ENCODE results near the gene KRTAP17-1. TPM values are rescaled to one million over a fixed set of nuclear protein-coding genes. Genes with fewer than 3 reads are reported as not detected.

The KRTAP17-1 gene
- total and polyA plus RNA-seq, 4 donors = not detected

GRCh38 chr17:41334385-41335305 is 19.1 kb upstream of the KRTAP17-1 start:
- Histone ChIP-seq H3K4me3 (ENCODE audit: low read length in 2 of 2) (no peak overlapping the region), H3K9me3 (ENCODE audit: control insufficient read depth, low read length) (no peaks in the 10 kb centered on the region), H3K4me1 (ENCODE audit: control insufficient read depth in 1 of 2, insufficient read depth in 2 of 2, low read length in 2 of 2) (no peaks in the 10 kb centered on the region), H3K27ac (ENCODE audit: low read depth in 1 of 2, low read length in 2 of 2) (no peak overlapping the region), H3K27me3 (ENCODE audit: control insufficient read depth in 1 of 2, insufficient read depth in 2 of 2, low read length in 1 of 2) (no peaks in the 10 kb centered on the region), H3K36me3 (ENCODE audit: control insufficient read depth in 1 of 2, insufficient read depth in 2 of 2, low read length in 1 of 2) (no peaks in the 10 kb centered on the region)
- 73% methylated on average over 6 of the region's 6 CpGs for WGBS, 2 donors
- intact Hi-C loops (cut with DNase I) = no loop called here
- no peak for DNase-seq
- ATAC-seq (ENCODE audit: low FRiP score) = no peak

GRCh38 chr17:41333836-41334235 is 18.3 kb upstream of the KRTAP17-1 start:
- DNase-seq (no peak), ATAC-seq (ENCODE audit: low FRiP score) (no peak)
- no peak overlapping the region for H3K4me3 ChIP-seq (ENCODE audit: low read length in 2 of 2)
- H3K27ac ChIP-seq (ENCODE audit: low read depth in 1 of 2, low read length in 2 of 2) = no peak overlapping the region
- intact Hi-C loops (cut with DNase I) = no loop called here
- H3K9me3 ChIP-seq (ENCODE audit: control insufficient read depth, low read length) = no peaks in the 10 kb centered on the region
- WGBS, 2 donors = 89 to 92% methylated on average over 3 of the region's 3 CpGs
- H3K4me1 ChIP-seq (ENCODE audit: control insufficient read depth in 1 of 2, insufficient read depth in 2 of 2, low read length in 2 of 2) = no peaks in the 10 kb centered on the region
- no peaks in the 10 kb centered on the region for H3K27me3 ChIP-seq (ENCODE audit: control insufficient read depth in 1 of 2, insufficient read depth in 2 of 2, low read length in 1 of 2)
- no peaks in the 10 kb centered on the region for H3K36me3 ChIP-seq (ENCODE audit: control insufficient read depth in 1 of 2, insufficient read depth in 2 of 2, low read length in 1 of 2)

- Histone ChIP-seq H3K36me3 (ENCODE audit: control insufficient read depth in 1 of 2, insufficient read depth in 2 of 2, low read length in 1 of 2) (no peaks in the 10 kb centered on the region), H3K9me3 (ENCODE audit: control insufficient read depth, low read length) (no peaks in the 10 kb centered on the region), H3K27ac (ENCODE audit: low read depth in 1 of 2, low read length in 2 of 2) (no peak overlapping the region), H3K4me3 (ENCODE audit: low read length in 2 of 2) (no peak overlapping the region), H3K27me3 (ENCODE audit: control insufficient read depth in 1 of 2, insufficient read depth in 2 of 2, low read length in 1 of 2) (no peaks in the 10 kb centered on the region), H3K4me1 (ENCODE audit: control insufficient read depth in 1 of 2, insufficient read depth in 2 of 2, low read length in 2 of 2) (no peaks in the 10 kb centered on the region)
- DNase-seq (no peak), ATAC-seq (ENCODE audit: low FRiP score) (no peak)
- WGBS, 2 donors = 94 to 95% methylated on average over 5 of the region's 5 CpGs
- intact Hi-C loops (cut with DNase I) = no loop called here
Measured at GRCh38 chr17:41333098-41333497, 17.6 kb upstream of the KRTAP17-1 start.

- H3K27ac ChIP-seq (ENCODE audit: low read depth in 1 of 2, low read length in 2 of 2) = no peak overlapping the region
- ATAC-seq (ENCODE audit: low FRiP score) = no peak
- intact Hi-C loops (cut with DNase I) = no loop called here
- 78 to 83% methylated on average over 2 of the region's 2 CpGs for WGBS, 2 donors
- H3K27me3 ChIP-seq (ENCODE audit: control insufficient read depth in 1 of 2, insufficient read depth in 2 of 2, low read length in 1 of 2) = no peaks in the 10 kb centered on the region
- no peak for DNase-seq
- H3K9me3 ChIP-seq (ENCODE audit: control insufficient read depth, low read length) = no peaks in the 10 kb centered on the region
- no peaks in the 10 kb centered on the region for H3K4me1 ChIP-seq (ENCODE audit: control insufficient read depth in 1 of 2, insufficient read depth in 2 of 2, low read length in 2 of 2)
- no peaks in the 10 kb centered on the region for H3K36me3 ChIP-seq (ENCODE audit: control insufficient read depth in 1 of 2, insufficient read depth in 2 of 2, low read length in 1 of 2)
- H3K4me3 ChIP-seq (ENCODE audit: low read length in 2 of 2) = no peak overlapping the region
Measured at GRCh38 chr17:41332239-41332638, 16.7 kb upstream of the KRTAP17-1 start.

- no peak for ATAC-seq (ENCODE audit: low FRiP score)
- no peak for DNase-seq
- intact Hi-C loops (cut with DNase I) = no loop called here
- no peak overlapping the region for H3K4me3 ChIP-seq (ENCODE audit: low read length in 2 of 2)
- H3K27me3 ChIP-seq (ENCODE audit: control insufficient read depth in 1 of 2, insufficient read depth in 2 of 2, low read length in 1 of 2) = no peaks in the 10 kb centered on the region
- H3K9me3 ChIP-seq (ENCODE audit: control insufficient read depth, low read length) = no peaks in the 10 kb centered on the region
- WGBS, 2 donors = 60 to 68% methylated on average over 7 of the region's 7 CpGs
- no peak overlapping the region for H3K27ac ChIP-seq (ENCODE audit: low read depth in 1 of 2, low read length in 2 of 2)
- H3K36me3 ChIP-seq (ENCODE audit: control insufficient read depth in 1 of 2, insufficient read depth in 2 of 2, low read length in 1 of 2) = no peaks in the 10 kb centered on the region
- no peaks in the 10 kb centered on the region for H3K4me1 ChIP-seq (ENCODE audit: control insufficient read depth in 1 of 2, insufficient read depth in 2 of 2, low read length in 2 of 2)
Measured at GRCh38 chr17:41331606-41332005, 16.1 kb upstream of the KRTAP17-1 start.

- no peaks in the 10 kb centered on the region for H3K4me1 ChIP-seq (ENCODE audit: control insufficient read depth in 1 of 2, insufficient read depth in 2 of 2, low read length in 2 of 2)
- peak; percentile 20 for ATAC-seq (ENCODE audit: low FRiP score)
- no peaks in the 10 kb centered on the region for H3K36me3 ChIP-seq (ENCODE audit: control insufficient read depth in 1 of 2, insufficient read depth in 2 of 2, low read length in 1 of 2)
- H3K27me3 ChIP-seq (ENCODE audit: control insufficient read depth in 1 of 2, insufficient read depth in 2 of 2, low read length in 1 of 2) = no peaks in the 10 kb centered on the region
- no peak overlapping the region for H3K27ac ChIP-seq (ENCODE audit: low read depth in 1 of 2, low read length in 2 of 2)
- DNase-seq = peak in 1 of 2 donors; percentile 52
- intact Hi-C loops (cut with DNase I) = loop anchor here in 1 of 2 donors (10.0 kb wide), 1 partner anchor 415 kb away; no protein-coding TSS in a partner anchor
- WGBS, 2 donors = 52 to 53% methylated on average over 13 of the region's 13 CpGs
- H3K4me3 ChIP-seq (ENCODE audit: low read length in 2 of 2) = no peak overlapping the region
- H3K9me3 ChIP-seq (ENCODE audit: control insufficient read depth, low read length) = no peaks in the 10 kb centered on the region
Measured at GRCh38 chr17:41329279-41329948, 13.9 kb upstream of the KRTAP17-1 start.

GRCh38 chr17:41328207-41328606 is 12.7 kb upstream of the KRTAP17-1 start:
- H3K27me3 ChIP-seq (ENCODE audit: control insufficient read depth in 1 of 2, insufficient read depth in 2 of 2, low read length in 1 of 2) = no peaks in the 10 kb centered on the region
- H3K4me3 ChIP-seq (ENCODE audit: low read length in 2 of 2) = no peak overlapping the region
- no peaks in the 10 kb centered on the region for H3K4me1 ChIP-seq (ENCODE audit: control insufficient read depth in 1 of 2, insufficient read depth in 2 of 2, low read length in 2 of 2)
- ATAC-seq (ENCODE audit: low FRiP score) (no peak), DNase-seq (no peak)
- 87 to 91% methylated on average over 7 of the region's 7 CpGs for WGBS, 2 donors
- H3K9me3 ChIP-seq (ENCODE audit: control insufficient read depth, low read length) = no peaks in the 10 kb centered on the region
- H3K36me3 ChIP-seq (ENCODE audit: control insufficient read depth in 1 of 2, insufficient read depth in 2 of 2, low read length in 1 of 2) = no peaks in the 10 kb centered on the region
- no peak overlapping the region for H3K27ac ChIP-seq (ENCODE audit: low read depth in 1 of 2, low read length in 2 of 2)
- intact Hi-C loops (cut with DNase I) = loop anchor here in 1 of 2 donors (10.0 kb wide), 1 partner anchor 413 kb away; no protein-coding TSS in a partner anchor

- no peaks in the 10 kb centered on the region for H3K27me3 ChIP-seq (ENCODE audit: control insufficient read depth in 1 of 2, insufficient read depth in 2 of 2, low read length in 1 of 2)
- no peak for ATAC-seq (ENCODE audit: low FRiP score)
- DNase-seq = no peak
- H3K4me3 ChIP-seq (ENCODE audit: low read length in 2 of 2) = no peak overlapping the region
- no peaks in the 10 kb centered on the region for H3K9me3 ChIP-seq (ENCODE audit: control insufficient read depth, low read length)
- H3K4me1 ChIP-seq (ENCODE audit: control insufficient read depth in 1 of 2, insufficient read depth in 2 of 2, low read length in 2 of 2) = no peaks in the 10 kb centered on the region
- H3K27ac ChIP-seq (ENCODE audit: low read depth in 1 of 2, low read length in 2 of 2) = no peak overlapping the region
- intact Hi-C loops (cut with DNase I) = loop anchor here in 1 of 2 donors (10.0 kb wide), 1 partner anchor 413 kb away; no protein-coding TSS in a partner anchor
- 68 to 77% methylated on average over 8 of the region's 8 CpGs for WGBS, 2 donors
- H3K36me3 ChIP-seq (ENCODE audit: control insufficient read depth in 1 of 2, insufficient read depth in 2 of 2, low read length in 1 of 2) = no peaks in the 10 kb centered on the region
Measured at GRCh38 chr17:41327411-41328120, 12.1 kb upstream of the KRTAP17-1 start.

All from aorta (tissue), 5 donors.